HL-60 (cell line): ENCODE data around the gene NPB.
A peak's percentile ranks its signal among the peaks of the same experiment; 100 is the strongest.

Experiments
- DNase-seq, 2 experiments: peaks; one replicate each; pipeline ENCODE4 v3.0.0-alpha.2; 2010 to 2020; ENCODE audit warnings: low read depth in 1 of 2, low spot score in 1 of 2
- H3K27ac ChIP-seq: fragments of 250-450 bp; sonication (Bioruptor Pico); replicated peaks from 2 replicates; pipeline ENCODE4 v1.5.1; 2020; ENCODE audit warnings: mild to moderate bottlenecking, moderate library complexity
- H3K27me3 ChIP-seq: fragments of 250-450 bp; sonication (Bioruptor Pico); 2 replicates; pipeline ENCODE4 v1.5.1; 2021; ENCODE audit warnings: mild to moderate bottlenecking, moderate library complexity; ENCODE audit not compliant: insufficient read depth, poor library complexity, severe bottlenecking
- H3K4me3 ChIP-seq: replicated peaks from 2 replicates; pipeline ENCODE4 v1.5.1; 2011; ENCODE audit warnings: mild to moderate bottlenecking, control low read depth, low read length; ENCODE audit not compliant: insufficient read depth
- CTCF ChIP-seq: IDR thresholded peaks from one replicate; pipeline ENCODE4 v1.5.1; 2011; ENCODE audit warnings: low read length, control low read depth, inconsistent platforms; ENCODE audit not compliant: insufficient read depth
- GABPA ChIP-seq: IDR thresholded peaks from 2 replicates; pipeline ENCODE4 v1.6.1; 2012; ENCODE audit warnings: low read depth
- POLR2AphosphoS5 ChIP-seq: IDR thresholded peaks from 2 replicates; pipeline ENCODE4 v1.6.1; 2012; ENCODE audit warnings: low read depth
- SPI1 ChIP-seq: IDR thresholded peaks from 2 replicates; pipeline ENCODE4 v1.6.1; 2012; ENCODE audit warnings: low read depth, mild to moderate bottlenecking, borderline replicate concordance
- TF ChIP-seq, protein P1 (sequence below): IDR thresholded peaks from 2 replicates; pipeline ENCODE4 v1.6.1; 2012; ENCODE audit warnings: low read depth; ENCODE audit not compliant: insufficient replicate concordance

The NPB gene

GRCh38 chr17:81927653-81928543 is 25.9 kb downstream of the NPB start, which contains the start of gene MAFG:
Gene MAFG, minus strand, starts transcription at chr17:81927735. Its CDS starts 4,550 bp downstream, at chr17:81923185.
- Histone ChIP-seq H3K27me3 (no peaks in the 10 kb centered on the region), H3K4me3 (peak within 1 kb of the TSS; percentile 76), H3K27ac (peak within 1 kb of the TSS; percentile 92)
- TF ChIP-seq, protein P1, sequence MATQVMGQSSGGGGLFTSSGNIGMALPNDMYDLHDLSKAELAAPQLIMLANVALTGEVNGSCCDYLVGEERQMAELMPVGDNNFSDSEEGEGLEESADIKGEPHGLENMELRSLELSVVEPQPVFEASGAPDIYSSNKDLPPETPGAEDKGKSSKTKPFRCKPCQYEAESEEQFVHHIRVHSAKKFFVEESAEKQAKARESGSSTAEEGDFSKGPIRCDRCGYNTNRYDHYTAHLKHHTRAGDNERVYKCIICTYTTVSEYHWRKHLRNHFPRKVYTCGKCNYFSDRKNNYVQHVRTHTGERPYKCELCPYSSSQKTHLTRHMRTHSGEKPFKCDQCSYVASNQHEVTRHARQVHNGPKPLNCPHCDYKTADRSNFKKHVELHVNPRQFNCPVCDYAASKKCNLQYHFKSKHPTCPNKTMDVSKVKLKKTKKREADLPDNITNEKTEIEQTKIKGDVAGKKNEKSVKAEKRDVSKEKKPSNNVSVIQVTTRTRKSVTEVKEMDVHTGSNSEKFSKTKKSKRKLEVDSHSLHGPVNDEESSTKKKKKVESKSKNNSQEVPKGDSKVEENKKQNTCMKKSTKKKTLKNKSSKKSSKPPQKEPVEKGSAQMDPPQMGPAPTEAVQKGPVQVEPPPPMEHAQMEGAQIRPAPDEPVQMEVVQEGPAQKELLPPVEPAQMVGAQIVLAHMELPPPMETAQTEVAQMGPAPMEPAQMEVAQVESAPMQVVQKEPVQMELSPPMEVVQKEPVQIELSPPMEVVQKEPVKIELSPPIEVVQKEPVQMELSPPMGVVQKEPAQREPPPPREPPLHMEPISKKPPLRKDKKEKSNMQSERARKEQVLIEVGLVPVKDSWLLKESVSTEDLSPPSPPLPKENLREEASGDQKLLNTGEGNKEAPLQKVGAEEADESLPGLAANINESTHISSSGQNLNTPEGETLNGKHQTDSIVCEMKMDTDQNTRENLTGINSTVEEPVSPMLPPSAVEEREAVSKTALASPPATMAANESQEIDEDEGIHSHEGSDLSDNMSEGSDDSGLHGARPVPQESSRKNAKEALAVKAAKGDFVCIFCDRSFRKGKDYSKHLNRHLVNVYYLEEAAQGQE, result no peak
- TF ChIP-seq POLR2AphosphoS5 (no peak; the same call in 1 of the 2 replicates), CTCF (no peak), SPI1 (peak; percentile 30; the same call in 1 of the 2 replicates), GABPA (no peak)
- peak; percentile 81 to 84 for DNase-seq

DNA sequence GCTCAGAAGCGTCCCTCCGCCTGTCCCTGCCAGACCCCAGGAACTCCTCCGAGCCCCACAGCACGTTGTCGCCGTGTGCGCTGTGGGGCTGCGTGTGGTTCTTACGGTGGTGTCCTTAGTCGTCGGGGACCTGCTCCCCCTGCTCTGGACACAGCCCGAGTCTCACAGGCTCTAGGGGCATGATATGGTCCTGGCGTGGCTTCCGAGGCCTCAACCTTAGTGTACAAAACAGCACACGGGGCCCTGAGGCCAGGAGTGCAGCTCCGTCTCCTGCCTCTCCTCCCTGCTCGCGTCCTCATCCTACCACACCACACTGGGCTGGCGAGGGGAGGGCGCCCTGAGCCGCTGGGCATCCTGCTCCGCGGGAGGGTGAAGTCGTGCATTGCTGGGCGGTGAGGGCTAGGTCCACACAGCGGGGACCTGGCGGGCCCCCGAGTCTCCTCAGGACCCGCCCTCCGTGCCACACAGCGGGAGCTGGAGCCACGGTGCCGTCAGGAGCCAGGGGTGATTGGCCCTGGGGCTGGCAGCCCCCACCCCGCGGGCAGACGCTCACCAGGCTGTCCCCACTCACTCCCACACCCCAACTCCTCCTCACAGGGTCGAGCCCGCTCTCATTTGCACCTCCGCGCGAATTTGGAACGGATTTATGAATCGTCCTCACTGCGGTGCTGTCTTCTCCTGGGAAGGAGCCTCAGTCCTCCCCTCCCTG is 26.7 kb downstream of the NPB start:
- Histone ChIP-seq H3K4me3 (peak overlapping the region; percentile 55), H3K27ac (no peak overlapping the region), H3K27me3 (no peaks in the 10 kb centered on the region)

More for the DNA sequence above, 26.7 kb downstream of the NPB start:
- TF ChIP-seq CTCF (no peak), SPI1 (no peak), GABPA (no peak), POLR2AphosphoS5 (no peak)
- TF ChIP-seq, protein P1, result no peak
- DNase-seq, result no peak
